Hematopoietic multipotent progenitor cell treated with erythropoietin and hydrocortisone succinate and interleukin-3 and kit ligand, for 17 days (in vitro differentiated cells): ENCODE results near the gene KCNMA1.

Source experiments
- DNase-seq: peaks from one replicate; pipeline ENCODE4 v3.0.0-alpha.2; 2015; ENCODE audit warnings: low spot score

KCNMA1 gene

DNA sequence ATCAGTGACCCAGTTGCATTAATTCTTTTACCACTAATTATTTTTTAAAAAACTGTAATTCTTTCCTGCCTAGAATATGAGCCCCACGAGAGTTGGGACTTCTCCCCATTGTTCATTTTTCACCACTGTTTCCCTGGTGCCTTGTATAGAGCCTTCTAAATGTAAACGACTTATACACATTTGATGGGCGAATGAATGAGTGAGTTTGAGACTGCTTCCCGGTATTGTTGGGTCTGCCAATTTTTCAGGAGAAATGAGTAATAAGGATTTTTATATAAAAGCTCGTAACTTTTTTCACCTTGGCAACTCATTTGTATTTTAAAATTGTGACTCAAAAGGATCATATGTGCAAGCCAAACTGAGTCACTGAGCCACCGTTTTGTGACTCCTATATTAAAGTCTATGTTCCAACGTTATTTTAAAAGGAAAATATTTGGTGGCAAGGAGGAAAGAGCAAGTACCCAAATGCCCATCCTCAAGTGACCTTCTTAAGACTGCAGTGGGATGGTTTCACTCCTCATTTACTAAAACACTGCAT lies 621.3 kb downstream of the KCNMA1 start:
- DNase-seq = no peak

DNA sequence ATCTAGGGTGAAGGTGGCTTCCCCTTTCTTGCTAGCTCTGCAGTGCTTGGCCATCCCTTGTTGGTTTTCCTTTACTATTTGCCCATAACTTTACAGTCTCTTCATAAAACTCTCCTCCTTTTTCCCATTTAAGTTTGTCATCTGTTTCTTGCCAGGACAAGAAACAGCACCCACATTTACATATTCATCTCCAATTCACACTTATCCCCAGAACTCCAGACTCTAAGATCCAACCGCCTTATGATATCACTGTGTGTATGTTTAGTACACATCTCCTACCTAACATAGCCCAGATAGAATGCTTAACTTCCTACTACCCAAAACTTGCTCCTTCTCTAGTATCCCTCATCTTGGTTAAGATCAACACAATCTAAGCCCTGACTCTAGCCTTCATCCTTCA lies 622.2 kb downstream of the KCNMA1 start:
- DNase-seq = no peak

DNA sequence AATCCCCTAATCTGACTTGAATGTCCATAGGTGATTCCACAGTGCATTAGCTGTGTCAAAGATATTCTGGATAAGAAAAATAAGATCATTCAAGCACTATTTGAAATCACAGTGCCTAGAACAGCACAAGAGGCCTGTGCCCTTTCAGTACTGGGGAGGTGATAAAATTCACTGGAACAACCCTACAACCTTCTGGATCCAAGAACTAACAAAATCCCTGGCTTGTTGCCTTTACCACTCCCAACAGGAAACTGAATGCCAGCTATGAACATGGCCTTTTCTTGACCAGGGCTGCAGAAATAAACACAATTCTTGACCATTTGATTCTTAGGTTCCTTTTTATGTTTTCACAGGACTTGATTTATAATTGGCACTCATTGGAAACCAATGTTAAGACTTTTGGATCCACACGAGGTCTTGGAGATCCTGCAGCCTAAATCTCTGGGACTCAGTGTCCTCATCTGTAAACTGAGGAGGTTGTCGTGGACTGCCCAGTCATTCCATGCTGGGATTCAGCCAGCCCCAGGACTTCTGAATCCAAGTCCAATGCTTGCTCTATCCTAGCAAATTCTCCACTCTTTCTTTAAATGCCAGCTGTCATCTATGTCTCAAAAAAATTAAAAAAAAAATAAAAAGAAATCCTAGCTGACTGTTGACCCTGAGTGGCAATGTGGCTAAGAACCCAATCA lies 624.7 kb downstream of the KCNMA1 start:
- DNase-seq = no peak

DNA sequence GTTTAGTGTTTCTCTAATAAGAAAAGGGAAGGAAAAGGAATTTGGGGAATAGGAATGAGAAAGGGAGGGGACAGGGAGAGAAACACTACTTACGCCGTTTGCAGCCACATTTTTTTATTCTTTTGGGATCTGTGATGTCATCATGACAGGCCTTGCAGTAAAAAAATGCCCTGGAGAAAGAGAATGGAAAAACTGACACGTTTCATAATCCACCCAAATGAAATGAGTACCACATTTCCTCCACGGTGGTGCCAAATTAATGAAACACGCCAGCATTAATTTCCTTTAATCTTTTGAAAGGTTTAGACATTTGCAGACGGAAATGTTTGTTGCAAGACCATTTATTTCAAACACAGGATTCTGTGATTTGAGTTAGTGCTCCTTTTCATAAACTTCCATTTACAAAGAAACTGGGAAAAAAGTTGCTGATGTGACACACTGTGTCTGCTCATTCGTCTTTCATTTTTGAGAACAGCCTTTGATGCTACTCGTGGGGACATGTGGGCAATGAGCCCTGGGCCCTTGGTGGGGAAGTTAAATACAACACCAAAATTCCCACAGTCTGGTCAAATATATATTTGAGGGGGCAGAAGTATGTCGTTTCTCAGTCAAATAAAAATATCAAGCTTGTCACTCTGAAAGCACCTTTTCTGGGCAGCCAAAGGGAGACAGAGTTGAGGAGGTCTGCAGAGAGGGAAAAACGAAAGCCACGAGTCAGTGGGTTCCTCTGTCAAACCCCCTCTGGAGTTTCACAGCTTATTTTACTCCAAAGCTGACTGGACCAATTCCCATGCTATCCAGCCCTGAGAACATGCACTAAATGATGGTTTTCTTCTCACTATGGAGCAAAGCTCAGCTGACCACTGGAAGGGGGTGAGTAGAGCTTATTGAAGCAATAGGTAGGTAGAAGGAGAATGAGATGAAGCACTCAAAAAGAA lies 625.5 kb downstream of the KCNMA1 start:
- no peak for DNase-seq

DNA sequence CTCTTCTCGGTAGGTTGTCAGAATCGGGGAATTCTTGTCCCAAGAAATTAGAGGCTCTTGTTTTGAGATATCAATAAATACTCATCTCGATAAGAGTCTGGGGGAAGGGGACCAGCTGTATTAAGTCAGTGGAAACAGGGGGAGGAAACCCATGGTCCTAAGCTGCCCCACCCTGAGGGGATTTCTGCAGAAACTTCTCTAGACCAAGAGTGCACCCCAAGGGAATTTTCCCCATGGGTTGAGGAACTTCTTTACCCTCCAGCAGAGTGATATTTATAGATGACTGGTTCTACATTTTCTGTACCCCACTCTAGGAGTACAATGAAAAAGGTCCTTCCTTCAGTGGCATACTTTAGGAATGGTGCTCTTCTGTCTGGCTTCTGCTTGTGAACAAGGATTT lies 627.2 kb downstream of the KCNMA1 start:
- DNase-seq = no peak

DNA sequence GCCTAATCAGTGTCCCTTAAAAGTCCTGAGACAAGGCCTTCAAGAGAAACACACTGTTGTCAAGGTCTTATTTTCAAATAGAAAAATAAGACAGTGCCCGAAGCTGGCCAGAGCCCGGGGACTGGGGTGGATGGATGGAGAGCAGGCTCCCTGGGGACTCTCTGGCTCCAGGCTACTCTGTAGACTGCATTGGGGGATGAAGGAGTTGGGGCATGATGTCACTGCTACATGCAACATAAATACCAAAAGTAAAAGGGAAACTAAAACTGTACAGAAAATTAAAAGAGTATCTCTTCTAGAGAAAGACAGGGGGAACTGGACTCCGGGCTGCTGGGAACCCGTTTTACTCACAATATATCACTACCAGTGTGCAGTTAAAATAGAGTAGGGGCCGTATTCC lies 629.8 kb downstream of the KCNMA1 start:
- DNase-seq = no peak

DNA sequence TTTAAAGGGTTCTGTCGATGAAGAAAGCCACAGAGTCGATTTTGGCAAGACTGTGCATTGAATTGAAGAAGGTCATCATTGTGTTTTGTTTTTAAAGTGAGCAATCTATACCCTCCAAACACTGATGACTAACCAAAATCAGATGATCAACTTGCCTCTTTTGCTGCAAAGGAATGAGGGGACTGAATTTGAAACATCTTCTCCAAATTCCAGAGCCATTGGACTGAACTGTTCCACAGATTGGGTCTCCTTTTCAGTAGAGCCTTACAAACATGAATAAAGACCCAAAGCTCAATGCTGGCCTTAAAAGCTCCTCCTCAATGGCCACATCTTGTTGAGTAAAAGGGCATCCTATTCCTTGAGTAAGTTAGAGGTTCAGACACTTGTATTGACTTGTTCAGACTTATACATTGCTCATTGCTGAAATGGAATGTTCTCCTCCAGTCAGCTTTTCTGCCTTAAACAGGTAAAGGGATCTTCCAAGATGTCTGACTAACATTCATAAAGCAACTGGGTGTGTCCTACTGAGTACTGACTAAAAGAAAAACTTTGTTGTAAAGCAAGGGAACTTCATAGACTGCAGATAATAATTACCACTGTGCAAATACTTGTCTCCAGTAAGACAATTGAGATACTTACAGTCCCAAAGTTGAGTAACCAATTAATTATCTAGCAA lies 630.6 kb downstream of the KCNMA1 start:
- DNase-seq = no peak

DNA sequence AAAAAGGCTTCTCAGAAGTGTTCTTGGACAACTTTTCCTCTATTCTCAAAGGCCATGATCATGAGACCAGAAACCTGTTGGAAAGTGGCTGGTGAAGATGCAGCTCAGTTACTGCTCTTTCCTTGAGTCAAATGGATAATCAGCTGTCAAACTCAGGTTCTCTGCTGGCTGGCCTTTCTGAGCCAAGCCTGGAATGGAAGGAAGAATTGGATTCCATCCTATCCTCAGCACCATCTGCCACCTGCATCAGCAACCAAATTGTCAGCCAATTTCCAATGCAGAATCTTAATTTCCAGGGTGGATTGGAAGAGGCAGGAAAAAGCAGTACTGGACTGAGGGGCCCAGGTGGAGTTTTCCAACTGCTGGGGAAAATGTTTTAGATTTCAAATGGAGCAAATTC lies 631.7 kb downstream of the KCNMA1 start:
- no peak for DNase-seq

DNA sequence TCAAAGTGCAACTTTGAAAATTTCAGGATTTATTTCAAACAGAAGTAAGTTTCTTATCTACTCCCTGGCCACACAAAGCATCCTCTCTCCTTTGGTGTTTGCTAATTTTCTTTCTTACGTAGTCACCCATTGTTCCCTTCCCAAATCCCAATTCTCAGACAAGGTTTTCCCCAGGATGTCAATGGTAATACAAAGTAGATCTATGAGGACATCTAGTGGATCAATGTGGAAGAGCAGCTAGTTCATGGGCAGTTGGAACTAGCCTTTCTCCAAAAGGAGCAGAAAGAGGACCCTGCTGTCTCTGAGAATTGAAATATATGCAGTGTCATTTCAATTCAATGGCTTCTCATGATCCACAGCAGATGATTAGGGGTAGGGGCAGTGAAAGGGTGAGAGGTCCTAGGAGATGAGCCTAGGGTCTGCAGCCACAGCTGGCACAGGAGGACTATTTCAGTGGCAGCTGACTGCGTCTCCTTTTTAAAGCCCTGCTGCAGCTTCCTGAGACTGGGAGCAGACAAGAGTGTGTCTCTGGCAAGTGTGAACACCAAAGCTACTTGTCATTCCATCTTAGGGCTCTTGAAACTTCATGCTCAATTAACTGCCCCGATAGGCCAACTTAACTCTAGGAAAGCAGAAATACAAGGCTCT lies 632.6 kb downstream of the KCNMA1 start:
- DNase-seq = no peak

DNA sequence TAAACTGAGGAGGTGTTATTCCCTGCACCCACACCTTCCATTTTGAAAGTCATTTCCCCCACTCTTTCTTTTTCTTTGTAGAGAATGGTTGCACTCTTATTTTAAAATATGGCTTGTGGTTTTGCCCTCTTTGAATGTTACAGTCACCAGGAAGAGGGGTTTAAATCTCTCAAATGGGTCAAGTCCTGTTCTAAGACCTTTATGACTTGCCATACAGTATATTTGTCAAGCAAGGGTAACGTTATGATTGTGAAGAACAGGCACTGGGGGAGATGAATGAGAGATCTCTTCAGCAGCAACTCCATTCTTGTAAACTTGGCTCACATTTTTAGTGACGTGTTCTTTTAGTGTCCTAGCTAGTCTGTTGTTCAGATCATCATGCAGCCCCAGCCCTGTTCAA lies 634.7 kb downstream of the KCNMA1 start:
- DNase-seq = no peak

DNA sequence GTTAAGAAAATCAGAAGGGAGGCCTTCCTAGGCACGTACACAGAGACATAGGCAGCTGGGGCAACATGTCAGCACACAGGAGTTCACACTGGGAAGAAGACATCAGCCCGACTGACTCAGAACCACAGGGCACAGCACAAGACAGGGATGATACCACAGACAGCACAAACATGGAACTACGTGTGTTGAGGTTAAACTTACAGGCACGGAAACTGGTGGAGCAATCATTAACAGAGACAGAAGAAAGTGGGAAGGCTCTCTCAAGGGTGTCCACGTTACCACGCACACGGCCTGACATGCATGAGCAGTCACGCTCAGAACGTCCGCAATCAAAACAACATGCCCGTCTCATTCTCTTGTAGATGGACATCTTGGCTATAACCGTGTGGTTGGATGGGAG lies 636.4 kb downstream of the KCNMA1 start:
- no peak for DNase-seq

DNA sequence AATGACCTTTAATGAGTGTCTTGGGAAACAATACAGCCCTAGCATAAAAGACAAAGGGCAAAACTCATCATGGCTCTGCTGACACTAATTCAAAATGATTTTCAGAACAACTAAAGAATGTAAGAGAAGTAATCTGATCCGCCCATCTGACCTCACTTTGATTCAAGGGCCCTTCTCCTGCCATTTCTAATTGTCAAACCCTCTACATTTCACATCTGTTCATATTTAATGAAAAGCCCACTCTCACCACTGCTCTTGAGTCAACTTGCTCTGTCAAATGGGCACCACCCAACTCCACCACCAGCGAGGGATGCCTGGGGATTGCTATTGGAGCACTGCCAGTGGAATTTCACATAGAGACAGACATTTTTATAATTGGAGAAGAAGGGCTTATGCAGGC lies 639.2 kb downstream of the KCNMA1 start:
- no peak for DNase-seq

DNA sequence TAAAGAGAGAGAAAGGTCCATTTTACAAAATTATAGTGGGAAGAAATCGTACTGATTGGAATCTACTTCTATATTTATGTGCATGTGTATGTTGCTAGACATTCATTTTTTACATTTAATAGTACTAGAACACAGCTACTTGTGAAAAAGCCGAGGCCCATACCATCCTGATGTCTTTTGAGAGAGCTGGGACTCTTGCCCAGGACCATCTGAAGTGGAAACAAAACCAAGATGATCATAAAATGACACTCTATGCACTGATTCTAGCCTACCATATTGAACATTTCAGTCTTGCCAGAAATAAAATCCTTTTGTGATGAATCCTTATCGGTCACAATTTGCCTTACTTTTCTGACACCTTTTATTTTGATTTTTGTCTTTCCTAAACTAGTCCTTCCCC lies 640.0 kb downstream of the KCNMA1 start:
- no peak for DNase-seq

DNA sequence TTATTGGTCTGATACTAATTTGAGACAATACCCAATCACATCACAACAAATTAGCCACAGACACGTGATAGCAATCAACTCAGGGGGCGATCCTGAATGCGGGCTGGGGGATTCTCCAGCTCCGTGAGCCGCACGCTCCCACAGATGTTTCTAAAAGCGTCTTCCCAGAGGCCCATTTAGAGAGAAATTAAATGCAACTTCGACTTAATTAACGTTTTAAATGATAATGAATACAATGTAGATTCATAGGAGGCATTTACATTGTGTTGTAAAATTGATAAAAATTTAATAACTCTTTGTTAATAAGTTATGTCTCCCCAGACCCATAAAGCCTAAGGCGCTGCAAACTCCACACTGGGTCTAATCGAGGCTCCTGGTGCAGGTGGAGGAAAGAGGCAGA lies 642.6 kb downstream of the KCNMA1 start:
- DNase-seq = no peak

DNA sequence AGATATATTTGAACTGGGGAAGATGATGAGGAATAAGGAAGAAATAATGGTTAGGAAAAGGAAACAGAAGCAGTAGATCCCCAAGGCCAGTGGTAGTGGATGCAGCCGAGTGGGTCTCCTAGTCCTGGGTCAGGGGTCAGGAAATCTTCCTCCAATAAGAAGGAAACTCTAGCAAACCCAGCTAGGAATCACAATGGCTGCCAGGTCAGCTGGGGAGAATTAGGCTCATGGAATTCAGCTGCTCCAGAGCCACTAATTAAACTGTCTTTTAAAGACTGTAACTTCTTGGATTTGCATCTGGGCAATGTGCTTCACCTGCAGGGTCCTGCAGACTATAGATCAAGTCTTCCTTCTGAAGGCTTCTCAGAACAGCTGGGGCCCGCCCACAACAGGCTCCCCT lies 644.4 kb downstream of the KCNMA1 start:
- no peak for DNase-seq

DNA sequence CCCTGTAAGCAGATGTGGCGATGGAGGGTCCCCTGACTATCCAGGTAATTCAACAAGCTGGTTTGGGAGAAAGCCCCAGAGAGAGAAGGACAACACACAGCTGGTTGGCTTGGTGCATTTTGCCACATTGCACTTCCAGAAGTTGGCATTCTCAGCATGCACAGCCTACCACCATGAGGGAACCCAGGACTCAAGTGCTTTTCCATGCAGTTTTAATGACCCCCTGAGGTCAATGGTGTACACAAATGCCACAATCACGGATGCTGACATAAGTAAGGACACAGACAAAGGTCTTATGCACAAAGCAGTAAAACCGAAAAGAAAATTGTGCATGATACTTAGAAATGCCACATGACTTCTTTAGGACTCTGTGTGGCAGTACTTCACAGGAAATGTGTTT lies 645.1 kb downstream of the KCNMA1 start:
- DNase-seq = no peak

DNA sequence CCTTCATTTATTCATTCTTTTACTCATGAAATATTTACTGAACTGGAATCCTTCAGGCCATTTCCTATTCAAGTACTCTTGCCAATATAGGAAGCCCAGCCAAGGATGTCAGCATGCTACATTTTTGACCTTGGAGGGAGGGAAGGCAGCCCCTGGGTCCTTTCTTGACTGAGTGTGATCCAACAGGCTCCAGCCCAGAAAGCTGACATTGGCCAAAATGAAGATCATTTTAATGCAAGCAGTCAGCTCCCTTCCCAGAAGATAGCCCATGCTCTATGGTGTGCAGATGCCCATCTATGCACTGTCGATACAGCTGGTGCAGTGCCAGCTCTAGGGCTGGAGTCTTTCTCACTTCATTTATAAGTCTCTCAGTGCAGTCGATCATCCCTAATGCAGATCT lies 646.0 kb downstream of the KCNMA1 start:
- DNase-seq = no peak

DNA sequence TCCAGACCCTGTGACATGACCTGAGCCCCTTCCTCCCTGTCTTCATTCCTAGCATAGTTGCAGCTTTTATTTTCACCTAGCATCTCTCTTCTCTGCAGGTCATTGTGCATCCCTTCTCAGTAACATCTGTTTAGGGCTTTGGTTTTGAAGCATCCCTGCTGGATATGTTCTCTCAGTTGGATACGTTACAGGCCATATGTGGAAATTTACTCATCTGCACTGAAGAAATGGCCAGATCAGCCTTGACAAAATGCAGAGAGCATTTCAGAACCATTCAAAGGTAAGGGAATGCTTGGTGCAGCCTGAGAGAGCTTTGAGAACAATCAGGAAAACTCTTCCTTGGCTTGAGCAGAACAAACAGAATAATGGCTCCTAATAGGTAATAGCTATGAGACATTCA lies 647.0 kb downstream of the KCNMA1 start:
- DNase-seq = no peak

DNA sequence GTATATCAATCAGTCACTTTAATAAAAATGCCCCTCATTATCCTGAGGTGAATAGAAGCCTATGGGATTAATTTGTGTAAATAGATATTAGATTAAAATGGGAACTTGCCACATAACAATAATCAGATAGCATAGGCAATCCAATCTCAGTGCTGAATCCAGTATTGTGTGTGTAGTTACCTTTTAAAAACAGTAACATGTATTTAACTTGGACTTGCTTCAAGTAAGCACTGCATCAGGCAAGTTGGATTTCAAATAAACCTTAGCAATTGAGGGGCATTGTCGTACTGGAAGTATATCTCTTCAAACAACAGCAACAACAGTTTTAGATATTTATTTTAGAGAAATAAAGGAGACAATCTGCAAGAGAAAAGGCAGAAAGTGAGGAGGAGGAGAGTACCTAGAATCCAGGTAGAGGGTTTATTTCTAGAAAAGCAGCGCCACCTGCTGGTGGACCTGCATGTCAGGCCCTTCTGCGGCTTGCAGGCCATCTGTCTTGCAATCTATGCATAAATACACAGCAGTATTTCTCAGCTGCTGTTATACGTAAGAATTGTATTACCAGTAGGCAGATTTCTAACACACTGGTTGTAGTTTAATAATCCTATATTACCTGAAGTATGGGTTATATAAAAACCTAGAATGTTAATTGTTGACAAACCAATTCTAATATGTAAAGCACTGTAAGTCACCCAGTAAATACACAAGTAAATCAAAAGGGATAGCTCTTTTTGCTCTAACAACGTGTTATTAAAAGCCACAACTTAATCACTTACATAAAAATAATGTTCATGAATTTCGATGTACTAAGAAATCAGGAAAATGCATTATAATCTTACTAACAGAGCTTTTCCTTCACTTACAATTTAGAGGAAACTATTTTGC lies 652.8 kb downstream of the KCNMA1 start:
- peak; percentile 56 for DNase-seq

DNA sequence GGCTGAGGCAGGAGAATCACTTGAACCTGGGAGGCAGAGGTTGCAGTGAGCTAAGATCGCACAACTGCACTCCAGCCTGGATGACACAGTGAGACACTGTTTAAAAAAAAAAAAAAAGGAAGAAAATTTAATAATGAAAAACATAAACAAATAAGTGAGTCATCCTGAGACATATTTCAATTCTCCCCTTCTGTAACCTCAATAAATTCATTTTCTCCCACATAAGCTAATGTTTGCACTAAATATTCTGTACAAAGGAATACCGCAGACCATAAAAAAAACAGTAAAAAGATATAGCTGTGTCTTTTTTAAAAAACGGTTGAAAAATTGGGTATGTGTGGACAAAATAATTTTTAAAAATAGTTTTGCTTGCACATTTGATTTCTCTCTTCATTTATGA lies 654.0 kb downstream of the KCNMA1 start:
- no peak for DNase-seq

DNA sequence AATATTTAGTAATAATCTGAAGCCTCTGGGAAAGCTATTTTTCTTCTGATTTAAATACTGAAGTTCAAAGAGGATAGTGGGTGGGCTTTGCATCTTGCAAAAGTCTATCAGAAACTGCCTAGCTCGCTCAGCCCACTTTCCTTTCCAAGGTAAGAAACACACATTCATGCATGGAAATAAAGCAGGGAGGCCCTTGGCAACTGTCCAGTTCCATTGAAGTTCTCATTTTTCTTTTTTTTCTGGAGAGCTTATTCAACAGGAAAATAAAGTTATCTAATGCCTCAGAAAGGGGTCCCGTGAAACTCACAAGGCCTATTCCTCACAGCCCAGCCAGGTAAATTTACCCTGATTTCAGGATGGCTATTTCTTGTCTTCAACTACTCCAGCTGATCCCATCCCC lies 654.9 kb downstream of the KCNMA1 start:
- DNase-seq = no peak
